Measurements from ENCODE around the gene GRK6.

DNA sequence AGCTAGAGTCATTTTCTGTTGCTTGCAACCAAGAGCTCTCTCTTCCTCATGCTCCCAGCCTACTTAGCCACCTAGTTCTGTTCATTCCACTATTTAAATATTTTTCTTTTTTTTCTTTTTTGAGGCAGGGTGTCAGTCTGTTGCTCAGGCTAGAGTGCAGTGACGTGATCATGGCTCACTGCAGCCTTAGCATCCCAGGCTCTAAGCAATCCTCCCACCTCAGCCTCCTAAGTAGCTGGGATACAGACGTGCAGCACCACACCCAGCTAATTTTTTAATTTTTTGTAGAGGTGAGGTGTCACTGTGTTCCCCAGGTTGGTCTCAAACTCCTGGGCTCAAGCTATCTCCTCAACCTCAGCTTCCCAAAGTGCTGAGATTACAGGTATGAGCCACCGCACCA is 12.0 kb upstream of the GRK6 start:
- TF ChIP-seq, protein P1, sequence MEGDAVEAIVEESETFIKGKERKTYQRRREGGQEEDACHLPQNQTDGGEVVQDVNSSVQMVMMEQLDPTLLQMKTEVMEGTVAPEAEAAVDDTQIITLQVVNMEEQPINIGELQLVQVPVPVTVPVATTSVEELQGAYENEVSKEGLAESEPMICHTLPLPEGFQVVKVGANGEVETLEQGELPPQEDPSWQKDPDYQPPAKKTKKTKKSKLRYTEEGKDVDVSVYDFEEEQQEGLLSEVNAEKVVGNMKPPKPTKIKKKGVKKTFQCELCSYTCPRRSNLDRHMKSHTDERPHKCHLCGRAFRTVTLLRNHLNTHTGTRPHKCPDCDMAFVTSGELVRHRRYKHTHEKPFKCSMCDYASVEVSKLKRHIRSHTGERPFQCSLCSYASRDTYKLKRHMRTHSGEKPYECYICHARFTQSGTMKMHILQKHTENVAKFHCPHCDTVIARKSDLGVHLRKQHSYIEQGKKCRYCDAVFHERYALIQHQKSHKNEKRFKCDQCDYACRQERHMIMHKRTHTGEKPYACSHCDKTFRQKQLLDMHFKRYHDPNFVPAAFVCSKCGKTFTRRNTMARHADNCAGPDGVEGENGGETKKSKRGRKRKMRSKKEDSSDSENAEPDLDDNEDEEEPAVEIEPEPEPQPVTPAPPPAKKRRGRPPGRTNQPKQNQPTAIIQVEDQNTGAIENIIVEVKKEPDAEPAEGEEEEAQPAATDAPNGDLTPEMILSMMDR (IDR thresholded peaks at IDR 0.05), result no peak
- TF ChIP-seq POLR2AphosphoS5 (IDR thresholded peaks at IDR 0.05), result no peak

Measured in prostate gland (tissue), 2 donors.